ENCODE data around the gene ABCC4.
A peak's percentile ranks its signal among the peaks of the same experiment; 100 is the strongest.
"Not testable (repeated sequence)": the region's sequence is repeated elsewhere in the genome, so short reads cannot be mapped to it uniquely, and the experiment has no call there.

The ABCC4 gene

GRCh38 chr13:95284436-95284835, 16.8 kb downstream of the ABCC4 start:
- H3K4me3 ChIP-seq (ENCODE audit: low read length) = no peak overlapping the region
- no peak for DNase-seq (ENCODE audit: low read depth)
- no peak for TF ChIP-seq CTCF (conservative IDR thresholded peaks at IDR 0.05; ENCODE audit: low read length)

- DNase-seq (ENCODE audit: low read depth) = no peak
- TF ChIP-seq CTCF (conservative IDR thresholded peaks at IDR 0.05; ENCODE audit: low read length) = no peak
Measured at GRCh38 chr13:95279016-95279415, 22.2 kb downstream of the ABCC4 start.

GRCh38 chr13:95276037-95276505, 25.2 kb downstream of the ABCC4 start:
- no peak for TF ChIP-seq CTCF (conservative IDR thresholded peaks at IDR 0.05; ENCODE audit: low read length)
- no peak overlapping the region for H3K4me3 ChIP-seq (ENCODE audit: low read length)
- DNase-seq (ENCODE audit: low read depth) = no peak

More at GRCh38 chr13:95279016-95279415, 22.2 kb downstream of the ABCC4 start:
- no peak overlapping the region for H3K4me3 ChIP-seq (ENCODE audit: low read length)

- peak; percentile 86 for DNase-seq (ENCODE audit: low read depth)
- no peak overlapping the region for H3K4me3 ChIP-seq (ENCODE audit: low read length)
- TF ChIP-seq CTCF (conservative IDR thresholded peaks at IDR 0.05; ENCODE audit: low read length) = no peak
Measured at GRCh38 chr13:95275322-95276036, 25.8 kb downstream of the ABCC4 start.

- H3K4me3 ChIP-seq (ENCODE audit: low read length); DNase-seq (ENCODE audit: low read depth): not testable (repeated sequence)
Measured at GRCh38 chr13:95273592-95274132, 27.6 kb downstream of the ABCC4 start.

- H3K4me3 ChIP-seq (ENCODE audit: low read length); DNase-seq (ENCODE audit: low read depth): not testable (repeated sequence)
Measured at GRCh38 chr13:95272076-95272475, 29.2 kb downstream of the ABCC4 start.

- TF ChIP-seq CTCF (conservative IDR thresholded peaks at IDR 0.05; ENCODE audit: low read length) = no peak
- DNase-seq (ENCODE audit: low read depth) = no peak
- no peak overlapping the region for H3K4me3 ChIP-seq (ENCODE audit: low read length)
Measured at GRCh38 chr13:95269756-95270155, 31.5 kb downstream of the ABCC4 start.

GRCh38 chr13:95268343-95269065, 32.7 kb downstream of the ABCC4 start:
- not testable (repeated sequence) for DNase-seq (ENCODE audit: low read depth); H3K4me3 ChIP-seq (ENCODE audit: low read length)
